ENCODE measurements around the gene BMP2.

The BMP2 gene

GRCh38 chr20:6767536-6768227 lies at the start of gene BMP2:
TSS of gene BMP2 (plus strand) at chr20:6767686. CDS start at chr20:6770127, 2,441 bp downstream.
- peak; percentile 86 for DNase-seq

- peak; percentile 78 for DNase-seq
Observed at GRCh38 chr20:6718662-6719368, 48.7 kb upstream of the BMP2 start.

GRCh38 chr20:6719369-6719721 lies 48.1 kb upstream of the BMP2 start:
- DNase-seq, result no peak

- no peak for DNase-seq
Observed at GRCh38 chr20:6726761-6727160, 40.7 kb upstream of the BMP2 start.

- no peak for DNase-seq
Observed at GRCh38 chr20:6730672-6731328, 36.7 kb upstream of the BMP2 start.

GRCh38 chr20:6732001-6732447 lies 35.5 kb upstream of the BMP2 start:
- no peak for DNase-seq

- DNase-seq, result no peak
Observed at GRCh38 chr20:6732851-6733250, 34.6 kb upstream of the BMP2 start.

GRCh38 chr20:6733965-6734364 lies 33.5 kb upstream of the BMP2 start:
- DNase-seq, result no peak

- no peak for DNase-seq
Observed at GRCh38 chr20:6735942-6736845, 31.3 kb upstream of the BMP2 start.

GRCh38 chr20:6739406-6739805 lies 28.1 kb upstream of the BMP2 start:
- DNase-seq, result no peak

GRCh38 chr20:6740096-6740495 lies 27.4 kb upstream of the BMP2 start:
- DNase-seq, result no peak

GRCh38 chr20:6744180-6744579 lies 23.3 kb upstream of the BMP2 start:
- peak; percentile 10 for DNase-seq

- DNase-seq, result no peak
Observed at GRCh38 chr20:6744805-6745204, 22.7 kb upstream of the BMP2 start.

GRCh38 chr20:6746901-6747609 lies 20.4 kb upstream of the BMP2 start:
- DNase-seq, result peak; percentile 7

GRCh38 chr20:6750438-6750837 lies 17.0 kb upstream of the BMP2 start:
- DNase-seq, result no peak

- peak; percentile 55 for DNase-seq
Observed at GRCh38 chr20:6756693-6757595, 10.5 kb upstream of the BMP2 start.

- no peak for DNase-seq
Observed at GRCh38 chr20:6764619-6765018, 2.9 kb upstream of the BMP2 start.

GRCh38 chr20:6765469-6766058 lies 1.9 kb upstream of the BMP2 start:
- DNase-seq, result peak; percentile 79

- no peak for DNase-seq
Observed at GRCh38 chr20:6766433-6766832, 1.1 kb upstream of the BMP2 start.

GRCh38 chr20:6767126-6767535 lies 355 bp upstream of the BMP2 start:
- no peak for DNase-seq

Measured in DMS53 (cell line).